K562 (cell line): ENCODE measurements around the gene CREG2. TPM values are rescaled to one million over a fixed set of nuclear protein-coding genes. Genes with fewer than 3 reads are reported as not detected.

Source experiments
- ATAC-seq: fragments of 200-7000 bp; cut with Tn5 transposase; 3 replicates; pipeline ENCODE4 v1.9.1; 2020; ENCODE audit warnings: moderate library complexity
- BruUV-seq: library from RNA; stranded (reverse); fragments of 400-500 nt; replicated peaks from 2 replicates; lab custom pipeline; 2021; lab: Mats Ljungman, UMichigan
- CTCF ChIA-PET: fragments of 300-600 bp; formaldehyde crosslinking; extraction: SDS; loops from one replicate; lab custom pipeline; 2021; ENCODE audit warnings: low intra/inter-chr PET ratio; lab: Yijun Ruan, JAX
- POLR2A ChIA-PET: fragments of 300-600, 350-650 bp; sonication (Branson Sonifier 250); formaldehyde crosslinking; extraction: SDS; loops from one replicate; lab custom pipeline; 2021; ENCODE audit warnings: antibody characterized with exemption, inconsistent platforms; lab: Yijun Ruan, JAX
- DNase-seq, 4 experiments: peaks; one replicate each; pipeline versions ENCODE4 v3.0.0 to v3.0.0-alpha.2; 2011 to 2018; ENCODE audit warnings: low spot score in 3 of 4, mixed read lengths in 3 of 4; ENCODE audit errors: extremely low read depth in 1 of 4
- FAIRE-seq: peaks from 2 replicates; lab custom pipeline; 2011; peaks lifted over from hg19 to GRCh38; lab: Jason Lieb, UNC
- H2AFZ ChIP-seq: 2 replicates; pipeline ENCODE4 v1.6.0; 2011; ENCODE audit warnings: low read depth, low read length, control low read depth, inconsistent platforms
- H3K27ac ChIP-seq: fragments of 200-600 bp; 3 replicates; pipeline ENCODE4 v1.8.0; 2011; ENCODE audit warnings: low read depth, mild to moderate bottlenecking, control low read depth, inconsistent platforms, low read length, moderate library complexity, mixed read lengths; ENCODE audit errors: extremely low read depth
- H3K27me3 ChIP-seq, 2 experiments: fragments of 300-600 bp in 1 of 2; 2 replicates in 1 of 2; 3 replicates in 1 of 2; pipeline versions ENCODE4 v1.6.0 to v1.8.0; 2011; ENCODE audit warnings: inconsistent platforms in 2 of 2, low read length in 2 of 2, mild to moderate bottlenecking in 1 of 2, mixed read lengths in 1 of 2, moderate library complexity in 1 of 2; ENCODE audit not compliant: control insufficient read depth in 2 of 2, insufficient read depth in 2 of 2
- H3K36me3 ChIP-seq: fragments of 300-600 bp; 3 replicates; pipeline ENCODE4 v1.8.0; 2011; ENCODE audit warnings: mild to moderate bottlenecking, low read length, inconsistent platforms; ENCODE audit not compliant: control insufficient read depth, insufficient read depth
- H3K4me1 ChIP-seq, 2 experiments: fragments of 200-600 bp in 1 of 2; replicated peaks in 1 of 2; 2 replicates in 1 of 2; 3 replicates in 1 of 2; pipeline versions ENCODE4 v1.5.1 to v1.8.0; 2011; ENCODE audit warnings: inconsistent platforms in 2 of 2, low read length in 2 of 2, mild to moderate bottlenecking in 1 of 2, mixed read lengths in 1 of 2, moderate library complexity in 1 of 2; ENCODE audit not compliant: control insufficient read depth in 2 of 2, insufficient read depth in 2 of 2
- H3K4me2 ChIP-seq: 2 replicates; pipeline ENCODE4 v1.6.1; 2011; ENCODE audit warnings: low read length, control low read depth, inconsistent platforms, mixed read lengths; ENCODE audit not compliant: insufficient read depth
- H3K4me3 ChIP-seq: fragments of 200-600 bp; sonication (generic), shearing (Covaris generic); 2 replicates; pipeline ENCODE4 v1.5.1; 2016; ENCODE audit warnings: control low read depth, inconsistent platforms
- H3K79me2 ChIP-seq: fragments of 200-600 bp; 3 replicates; pipeline ENCODE4 v1.8.0; 2011; ENCODE audit warnings: low read length, inconsistent platforms; ENCODE audit not compliant: control insufficient read depth, insufficient read depth
- H3K9ac ChIP-seq, 2 experiments: 2 replicates each; pipeline versions ENCODE4 v1.6.0 to v1.6.1; 2011; ENCODE audit warnings: low read depth in 2 of 2, low read length in 2 of 2, control low read depth in 1 of 2, inconsistent platforms in 1 of 2, mild to moderate bottlenecking in 1 of 2, mixed read lengths in 1 of 2; ENCODE audit not compliant: insufficient read depth in 1 of 2
- H3K9me1 ChIP-seq: one replicate; pipeline ENCODE4 v1.6.0; 2011; ENCODE audit warnings: inconsistent platforms, mild to moderate bottlenecking, low read length, moderate library complexity; ENCODE audit not compliant: control insufficient read depth, insufficient read depth
- H3K9me3 ChIP-seq: replicated peaks from 2 replicates; pipeline ENCODE4 v1.5.1; 2011; ENCODE audit warnings: low read depth, low read length, inconsistent platforms; ENCODE audit not compliant: control insufficient read depth, insufficient read depth
- H4K20me1 ChIP-seq: replicated peaks from 2 replicates; pipeline ENCODE4 v1.6.1; 2011; ENCODE audit warnings: low read length, inconsistent platforms, mixed read lengths; ENCODE audit not compliant: control insufficient read depth, insufficient read depth
- BCLAF1 ChIP-seq, 2 experiments: fragments of 450-650 bp in 1 of 2; IDR thresholded peaks; 2 replicates each; pipeline ENCODE4 v1.6.1; 2011 to 2017; ENCODE audit warnings: low read depth in 2 of 2, antibody characterized with exemption in 1 of 2, borderline replicate concordance in 1 of 2, low read length in 1 of 2, mild to moderate bottlenecking in 1 of 2, mixed read lengths in 1 of 2; ENCODE audit not compliant: control insufficient read depth in 1 of 2
- FOS ChIP-seq: IDR thresholded peaks from 3 replicates; pipeline ENCODE4 v1.6.1; 2011; ENCODE audit not compliant: insufficient read length; ENCODE audit errors: extremely low read depth
- FOXA1 ChIP-seq: fragments of 450-650 bp; IDR thresholded peaks from 2 replicates; pipeline ENCODE4 v1.6.1; 2016; ENCODE audit warnings: mild to moderate bottlenecking, borderline replicate concordance
- HNRNPH1 ChIP-seq: fragments of 200-400 bp; formaldehyde crosslinking; optimal IDR thresholded peaks from 2 replicates; pipeline ENCODE3; 2017; ENCODE audit warnings: low read depth, mild to moderate bottlenecking, low read length, moderate library complexity
- HNRNPL ChIP-seq: fragments of 200-400 bp; formaldehyde crosslinking; IDR thresholded peaks from 2 replicates; pipeline ENCODE4 v1.6.1; 2017; ENCODE audit warnings: low read depth, mild to moderate bottlenecking, low read length
- IRF2 ChIP-seq: sonication (generic); formaldehyde crosslinking; IDR thresholded peaks from 2 replicates; pipeline ENCODE4 v1.8.1; 2022; ENCODE audit warnings: mild to moderate bottlenecking, missing genetic modification reagents
- POLR2H ChIP-seq: IDR thresholded peaks from 2 replicates; pipeline ENCODE4 v1.6.1; 2016; ENCODE audit warnings: missing genetic modification characterization, low read depth, mild to moderate bottlenecking, control low read depth, missing compliant biosample characterization, moderate library complexity
- PREB ChIP-seq: sonication (generic); formaldehyde crosslinking; IDR thresholded peaks from 2 replicates; pipeline ENCODE4 v1.8.1; 2023; ENCODE audit warnings: mild to moderate bottlenecking, missing genetic modification reagents
- ZBTB33 ChIP-seq: sonication (generic); formaldehyde crosslinking; IDR thresholded peaks from 2 replicates; pipeline ENCODE4 v1.8.1; 2023; ENCODE audit warnings: mild to moderate bottlenecking, missing genetic modification reagents
- ZNF282 ChIP-seq: sonication (generic); formaldehyde crosslinking; IDR thresholded peaks from 2 replicates; pipeline ENCODE4 v1.8.1; 2023; ENCODE audit warnings: missing genetic modification reagents
- WGBS: fragments of 100-300 bp; shearing (Covaris generic); methylation state at CpG from one replicate; pipeline ENCODE4 v1.1.6; 2016; ENCODE audit warnings: low coverage, mixed read lengths; ENCODE audit not compliant: insufficient coverage; ENCODE audit errors: missing lambda C conversion rate; 5-methylcytosine and 5-hydroxymethylcytosine counted together
- in situ Hi-C: fragments of 300-500 bp; cut with MboI; formaldehyde crosslinking; loops from 4 replicates; pipeline ENCODE4 v1.15.0; 2018; ENCODE audit warnings: inconsistent platforms, mixed read lengths
- intact Hi-C: fragments of 100-400 bp; cut with micrococcal nuclease; formaldehyde crosslinking; loops from 2 replicates; pipeline ENCODE4 v1.14.2; 2022
- polyA plus RNA-seq, 8 experiments: library from polyadenylated mRNA; depleted of rRNA in 4 of 8; stranded (reverse) in 5 of 8; unstranded in 3 of 8; fragments of >200 nt; fragmentation: Nextera tagmentation in 2 of 8; fragmentation: Illumina TruSeq in 1 of 8; extraction: Ambion mirVana in 2 of 8; extraction: Trizol in 1 of 8; gene quantifications; 2 replicates each; pipeline versions ENCODE4 v1.2.1 to v1.2.3, GENCODE V29; 2011 to 2014; ENCODE audit warnings: inconsistent platforms in 1 of 8, missing spikeins in 1 of 8
- total RNA-seq, 7 experiments: library from RNA; depleted of rRNA in 6 of 7; stranded (reverse); fragments of >200 nt in 6 of 7; fragmentation: Illumina TruSeq in 2 of 7; extraction: Trizol in 2 of 7; gene quantifications; 2 replicates each; pipeline versions ENCODE4 v1.2.1 to v1.2.3, GENCODE V29; 2011 to 2021; ENCODE audit warnings: low replicate concordance in 1 of 7
- TF ChIP-seq, protein P1 (sequence below): fragments of 250-450 bp; sonication (Bioruptor Pico); IDR thresholded peaks from 2 replicates; pipeline ENCODE4 v1.8.0; 2021; ENCODE audit warnings: mild to moderate bottlenecking, moderate library complexity
- TF ChIP-seq, protein P2 (sequence below): sonication (generic); formaldehyde crosslinking; IDR thresholded peaks from 2 replicates; pipeline ENCODE4 v1.8.0; 2022; ENCODE audit warnings: mild to moderate bottlenecking, missing genetic modification reagents, borderline replicate concordance

The CREG2 gene
- total and polyA plus RNA-seq, 9 of the 15 experiments (the other 6 are each of a cell fraction or from before 2014, with no cell fraction given), result not detected

- H3K9ac ChIP-seq, result no peak overlapping the region
- POLR2A ChIA-PET, result no interaction called here
- in situ Hi-C loops, result no loop called here
- no peaks in the 10 kb centered on the region for H4K20me1 ChIP-seq
- CTCF ChIA-PET, result no interaction called here
- no peak overlapping the region for H3K27ac ChIP-seq
- DNase-seq (no peak), FAIRE-seq (no peak), ATAC-seq (no peak)
- H3K27me3 ChIP-seq, result peaks cover 2 to 10% of the 10 kb centered on the region in 2 experiments; a peak in 2 of 5 replicates
- no peaks in the 10 kb centered on the region; a peak in 1 of 5 replicates for H3K4me1 ChIP-seq
- H3K4me3 ChIP-seq, result no peak overlapping the region
- H3K36me3 ChIP-seq, result no peaks in the 10 kb centered on the region
- H2AFZ ChIP-seq, result no peak overlapping the region
- H3K9me1 ChIP-seq, result no peaks in the 10 kb centered on the region
- no peak overlapping the region for H3K4me2 ChIP-seq
- 0% methylated on average over 1 of the region's 1 CpG for WGBS
- H3K79me2 ChIP-seq, result no peaks in the 10 kb centered on the region
- BruUV-seq, result no TSS peak
- peaks cover 4% of the 10 kb centered on the region; the same call in 1 of the 2 replicates for H3K9me3 ChIP-seq
- intact Hi-C loops, result no loop called here
- TF ChIP-seq FOS, result no peak
- TF ChIP-seq ZNF282 (CRISPR knock-in tag), result no peak
- no peak for TF ChIP-seq ZBTB33
- no peak for TF ChIP-seq IRF2
- TF ChIP-seq POLR2H (tag), result no peak
- TF ChIP-seq HNRNPH1, result no peak
- TF ChIP-seq, protein P1, sequence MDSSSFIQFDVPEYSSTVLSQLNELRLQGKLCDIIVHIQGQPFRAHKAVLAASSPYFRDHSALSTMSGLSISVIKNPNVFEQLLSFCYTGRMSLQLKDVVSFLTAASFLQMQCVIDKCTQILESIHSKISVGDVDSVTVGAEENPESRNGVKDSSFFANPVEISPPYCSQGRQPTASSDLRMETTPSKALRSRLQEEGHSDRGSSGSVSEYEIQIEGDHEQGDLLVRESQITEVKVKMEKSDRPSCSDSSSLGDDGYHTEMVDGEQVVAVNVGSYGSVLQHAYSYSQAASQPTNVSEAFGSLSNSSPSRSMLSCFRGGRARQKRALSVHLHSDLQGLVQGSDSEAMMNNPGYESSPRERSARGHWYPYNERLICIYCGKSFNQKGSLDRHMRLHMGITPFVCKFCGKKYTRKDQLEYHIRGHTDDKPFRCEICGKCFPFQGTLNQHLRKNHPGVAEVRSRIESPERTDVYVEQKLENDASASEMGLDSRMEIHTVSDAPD (CRISPR knock-in tag), result no peak
- TF ChIP-seq FOXA1, result no peak
- no peak for TF ChIP-seq HNRNPL
- TF ChIP-seq, protein P2, sequence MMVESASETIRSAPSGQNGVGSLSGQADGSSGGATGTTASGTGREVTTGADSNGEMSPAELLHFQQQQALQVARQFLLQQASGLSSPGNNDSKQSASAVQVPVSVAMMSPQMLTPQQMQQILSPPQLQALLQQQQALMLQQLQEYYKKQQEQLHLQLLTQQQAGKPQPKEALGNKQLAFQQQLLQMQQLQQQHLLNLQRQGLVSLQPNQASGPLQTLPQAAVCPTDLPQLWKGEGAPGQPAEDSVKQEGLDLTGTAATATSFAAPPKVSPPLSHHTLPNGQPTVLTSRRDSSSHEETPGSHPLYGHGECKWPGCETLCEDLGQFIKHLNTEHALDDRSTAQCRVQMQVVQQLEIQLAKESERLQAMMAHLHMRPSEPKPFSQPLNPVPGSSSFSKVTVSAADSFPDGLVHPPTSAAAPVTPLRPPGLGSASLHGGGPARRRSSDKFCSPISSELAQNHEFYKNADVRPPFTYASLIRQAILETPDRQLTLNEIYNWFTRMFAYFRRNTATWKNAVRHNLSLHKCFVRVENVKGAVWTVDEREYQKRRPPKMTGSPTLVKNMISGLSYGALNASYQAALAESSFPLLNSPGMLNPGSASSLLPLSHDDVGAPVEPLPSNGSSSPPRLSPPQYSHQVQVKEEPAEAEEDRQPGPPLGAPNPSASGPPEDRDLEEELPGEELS (CRISPR knock-in tag), result no peak
- no peak for TF ChIP-seq BCLAF1 (IDR thresholded peaks at IDR 0.05; ENCODE audit: borderline replicate concordance in 1 of 2, control insufficient read depth in 1 of 2, low read depth in 2 of 2, low read length in 1 of 2)
- TF ChIP-seq PREB (CRISPR knock-in tag), result no peak
Measured at GRCh38 chr2:101325425-101325824, 61.9 kb downstream of the CREG2 start.
